Effector CD8-positive, alpha-beta T cell (primary cell): ENCODE measurements around the gene CHRND.

Experiments used
- DNase-seq: peaks from one replicate; lab custom pipeline; 2025; lab: John Stamatoyannopoulos, UW

Gene CHRND

GRCh38 chr2:232487385-232488096 is 38.4 kb upstream of the CHRND start, which contains the start of gene ECEL1:
Gene ECEL1, minus strand, starts transcription at chr2:232487834. Its CDS starts 1,181 bp downstream, at chr2:232486653.
- DNase-seq, result no peak

- DNase-seq, result no peak
Measured at GRCh38 chr2:232488097-232488711, 37.8 kb upstream of the CHRND start.

GRCh38 chr2:232488721-232489300 is 37.1 kb upstream of the CHRND start:
- DNase-seq, result no peak

- no peak for DNase-seq
Measured at GRCh38 chr2:232489516-232490220, 36.3 kb upstream of the CHRND start.

GRCh38 chr2:232490221-232491138 is 35.5 kb upstream of the CHRND start:
- no peak for DNase-seq

- no peak for DNase-seq
Measured at GRCh38 chr2:232491139-232491780, 34.7 kb upstream of the CHRND start.

GRCh38 chr2:232492236-232492848 is 33.6 kb upstream of the CHRND start:
- DNase-seq, result no peak

GRCh38 chr2:232492963-232493700 is 32.8 kb upstream of the CHRND start:
- DNase-seq, result no peak

- no peak for DNase-seq
Measured at GRCh38 chr2:232493701-232494474, 32.1 kb upstream of the CHRND start.

- DNase-seq, result no peak
Measured at GRCh38 chr2:232494542-232494941, 31.4 kb upstream of the CHRND start.

GRCh38 chr2:232495292-232495691 is 30.7 kb upstream of the CHRND start:
- no peak for DNase-seq

- no peak for DNase-seq
Measured at GRCh38 chr2:232496501-232497270, 29.3 kb upstream of the CHRND start.

- no peak for DNase-seq
Measured at GRCh38 chr2:232497348-232497747, 28.6 kb upstream of the CHRND start.

- no peak for DNase-seq
Measured at GRCh38 chr2:232498452-232498851, 27.5 kb upstream of the CHRND start.

GRCh38 chr2:232501331-232501771 is 24.6 kb upstream of the CHRND start:
- DNase-seq, result no peak

- DNase-seq, result no peak
Measured at GRCh38 chr2:232501794-232502390, 24.1 kb upstream of the CHRND start.

- no peak for DNase-seq
Measured at GRCh38 chr2:232502511-232502910, 23.4 kb upstream of the CHRND start.
